KMS-11 (cell line): Measurements from ENCODE around the gene PTPRN2.

Experiments
- H2AFZ ChIP-seq: fragments of 200-600 bp; sonication (generic); 2 replicates; pipeline ENCODE4 v1.6.1; 2016; ENCODE audit warnings: antibody characterized with exemption, mixed run types, low read depth
- H3K27ac ChIP-seq: fragments of 200-600 bp; sonication (generic); 2 replicates; pipeline ENCODE4 v1.6.1; 2016; ENCODE audit warnings: mild to moderate bottlenecking, mixed run types
- H3K27me3 ChIP-seq: fragments of 200-600 bp; sonication (generic); 2 replicates; pipeline ENCODE4 v1.6.1; 2017; ENCODE audit warnings: mild to moderate bottlenecking, low read depth, mixed run types, moderate library complexity; ENCODE audit not compliant: insufficient read depth
- H3K36me3 ChIP-seq: fragments of 200-600 bp; sonication (generic); 2 replicates; pipeline ENCODE4 v1.6.1; 2017; ENCODE audit warnings: mild to moderate bottlenecking, mixed run types; ENCODE audit not compliant: insufficient read depth
- H3K4me1 ChIP-seq: fragments of 200-600 bp; sonication (generic); 2 replicates; pipeline ENCODE4 v1.6.1; 2016; ENCODE audit warnings: mild to moderate bottlenecking, low read depth, mixed run types; ENCODE audit not compliant: poor library complexity, severe bottlenecking
- H3K4me2 ChIP-seq: fragments of 200-600 bp; sonication (generic); 2 replicates; pipeline ENCODE4 v1.7.0; 2016; ENCODE audit warnings: mild to moderate bottlenecking, mixed run types
- H3K4me3 ChIP-seq: fragments of 200-600 bp; sonication (generic); IDR thresholded peaks from 2 replicates; pipeline ENCODE4 v1.6.1; 2017; ENCODE audit warnings: low read depth, low read length, mixed read lengths; ENCODE audit not compliant: insufficient read depth
- H3K79me2 ChIP-seq: fragments of 200-600 bp; sonication (generic); 2 replicates; pipeline ENCODE4 v1.6.1; 2016; ENCODE audit warnings: low read depth, mixed run types; ENCODE audit not compliant: insufficient read depth
- H3K9ac ChIP-seq: fragments of 200-600 bp; sonication (generic); 2 replicates; pipeline ENCODE4 v1.6.1; 2016; ENCODE audit warnings: mild to moderate bottlenecking, mixed run types
- H4K20me1 ChIP-seq: fragments of 200-600 bp; sonication (generic); 2 replicates; pipeline ENCODE4 v1.6.1; 2016; ENCODE audit warnings: mild to moderate bottlenecking, mixed run types; ENCODE audit not compliant: insufficient read depth
- TF ChIP-seq, protein P1 (sequence below): fragments of 200-600 bp; sonication (generic); conservative IDR thresholded peaks from 2 replicates; pipeline ENCODE4 v1.6.1; 2017; ENCODE audit warnings: low read depth, mild to moderate bottlenecking, antibody characterized with exemption, low read length, moderate library complexity, mixed read lengths

PTPRN2 gene

DNA sequence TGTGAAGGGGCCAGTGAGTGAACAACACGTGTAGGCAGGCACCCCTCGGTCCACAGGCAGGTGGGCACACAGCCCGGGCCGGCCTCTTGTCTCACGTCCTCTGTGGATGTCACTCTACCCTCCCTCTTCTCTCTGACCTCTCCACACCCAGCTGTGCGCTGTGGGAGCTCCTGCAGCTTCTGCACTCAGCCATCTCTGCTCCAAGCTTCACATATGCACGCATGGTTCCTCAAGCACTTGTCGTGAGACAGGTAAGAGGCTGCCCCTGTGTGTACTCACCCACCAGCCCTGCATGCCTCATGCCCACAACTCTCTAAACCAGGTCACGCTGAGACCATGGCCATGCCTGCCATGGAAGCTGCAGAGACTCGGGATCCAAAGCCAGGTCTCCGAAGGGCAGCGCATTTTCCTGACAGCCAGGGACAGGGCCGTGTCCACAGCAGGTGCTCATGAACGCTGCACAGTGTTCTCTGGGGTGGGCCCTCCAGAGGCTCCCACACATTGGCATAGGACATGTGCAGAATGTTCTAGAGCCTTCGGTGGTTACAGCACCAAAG, 477.5 kb downstream of the PTPRN2 start:
- H3K4me2 ChIP-seq: no peak overlapping the region
- H3K79me2 ChIP-seq: no peaks in the 10 kb centered on the region
- no peaks in the 10 kb centered on the region for H3K4me1 ChIP-seq
- TF ChIP-seq, protein P1, sequence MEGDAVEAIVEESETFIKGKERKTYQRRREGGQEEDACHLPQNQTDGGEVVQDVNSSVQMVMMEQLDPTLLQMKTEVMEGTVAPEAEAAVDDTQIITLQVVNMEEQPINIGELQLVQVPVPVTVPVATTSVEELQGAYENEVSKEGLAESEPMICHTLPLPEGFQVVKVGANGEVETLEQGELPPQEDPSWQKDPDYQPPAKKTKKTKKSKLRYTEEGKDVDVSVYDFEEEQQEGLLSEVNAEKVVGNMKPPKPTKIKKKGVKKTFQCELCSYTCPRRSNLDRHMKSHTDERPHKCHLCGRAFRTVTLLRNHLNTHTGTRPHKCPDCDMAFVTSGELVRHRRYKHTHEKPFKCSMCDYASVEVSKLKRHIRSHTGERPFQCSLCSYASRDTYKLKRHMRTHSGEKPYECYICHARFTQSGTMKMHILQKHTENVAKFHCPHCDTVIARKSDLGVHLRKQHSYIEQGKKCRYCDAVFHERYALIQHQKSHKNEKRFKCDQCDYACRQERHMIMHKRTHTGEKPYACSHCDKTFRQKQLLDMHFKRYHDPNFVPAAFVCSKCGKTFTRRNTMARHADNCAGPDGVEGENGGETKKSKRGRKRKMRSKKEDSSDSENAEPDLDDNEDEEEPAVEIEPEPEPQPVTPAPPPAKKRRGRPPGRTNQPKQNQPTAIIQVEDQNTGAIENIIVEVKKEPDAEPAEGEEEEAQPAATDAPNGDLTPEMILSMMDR: no peak
- H3K9ac ChIP-seq: no peak overlapping the region
- H4K20me1 ChIP-seq: no peaks in the 10 kb centered on the region
- no peaks in the 10 kb centered on the region for H3K27me3 ChIP-seq
- H3K36me3 ChIP-seq: no peaks in the 10 kb centered on the region
- H2AFZ ChIP-seq: no peak overlapping the region
- H3K4me3 ChIP-seq: no peak overlapping the region
- H3K27ac ChIP-seq: no peak overlapping the region

DNA sequence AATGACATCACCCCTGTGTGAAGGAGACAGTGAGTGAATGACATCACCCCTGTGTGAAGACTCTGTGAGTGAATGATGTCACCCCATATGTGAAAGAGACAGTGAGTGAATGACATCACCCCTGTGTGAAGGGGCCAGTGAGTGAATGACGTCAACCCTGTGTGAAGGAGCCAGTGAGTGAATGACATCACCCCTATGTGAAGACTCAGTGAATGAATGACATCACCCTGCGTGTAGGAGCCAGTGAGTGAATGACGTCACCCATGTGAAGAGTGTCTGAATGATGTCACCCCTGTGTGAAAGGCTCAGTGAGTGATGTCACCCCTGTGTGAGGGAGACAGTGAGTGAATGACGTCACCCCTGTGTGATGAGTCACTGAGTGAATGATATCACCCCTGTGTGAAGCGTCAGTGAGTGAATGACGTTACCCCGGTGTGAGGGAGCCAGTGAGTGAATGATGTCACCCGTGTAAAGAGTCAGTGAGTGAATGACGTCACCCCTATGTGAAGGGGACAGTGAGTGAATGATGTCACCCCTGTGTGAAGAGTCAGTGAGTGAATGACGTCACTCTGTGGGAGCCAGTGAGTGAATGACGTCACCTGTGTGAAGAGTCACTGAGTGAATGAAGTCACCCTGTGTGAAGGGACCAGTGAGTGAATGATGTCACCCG, 478.1 kb downstream of the PTPRN2 start:
- TF ChIP-seq, protein P1: no peak
- Histone ChIP-seq H4K20me1 (no peaks in the 10 kb centered on the region), H3K79me2 (no peaks in the 10 kb centered on the region), H3K9ac (no peak overlapping the region), H2AFZ (no peak overlapping the region), H3K36me3 (no peaks in the 10 kb centered on the region), H3K4me1 (no peaks in the 10 kb centered on the region), H3K4me3 (no peak overlapping the region), H3K27me3 (no peaks in the 10 kb centered on the region), H3K4me2 (no peak overlapping the region), H3K27ac (no peak overlapping the region)

DNA sequence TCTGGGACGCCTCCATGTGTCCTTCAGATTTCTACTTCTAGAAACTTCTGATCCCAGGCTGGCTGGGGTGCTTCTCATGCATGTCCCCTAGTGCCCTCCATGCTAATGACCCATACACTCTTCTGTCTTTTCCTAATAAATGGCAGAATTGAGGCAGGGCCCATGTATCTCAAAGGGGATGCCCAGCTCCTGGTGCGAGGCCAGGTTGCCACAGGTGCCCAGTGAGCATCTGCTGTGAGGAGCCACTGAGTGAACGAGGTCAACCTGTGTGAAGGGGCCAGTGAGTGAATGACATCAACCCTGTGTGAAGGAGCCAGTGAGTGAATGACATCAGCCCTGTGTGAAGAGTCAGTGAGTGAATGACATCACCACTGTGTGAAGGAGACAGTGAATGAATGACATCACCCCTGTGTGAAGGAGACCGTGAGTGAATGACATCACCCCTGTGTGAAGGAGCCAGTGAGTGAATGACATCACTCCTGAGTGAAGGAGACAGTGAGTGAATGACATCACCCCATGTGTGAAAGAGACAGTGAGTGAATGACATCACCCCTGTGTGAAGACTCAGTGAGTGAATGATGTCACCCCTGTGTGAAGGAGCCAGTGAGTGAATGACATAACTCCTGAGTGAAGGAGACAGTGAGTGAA, 478.9 kb downstream of the PTPRN2 start:
- TF ChIP-seq, protein P1: no peak
- H3K79me2 ChIP-seq: no peaks in the 10 kb centered on the region
- H3K4me1 ChIP-seq: no peaks in the 10 kb centered on the region
- H4K20me1 ChIP-seq: no peaks in the 10 kb centered on the region
- H3K27ac ChIP-seq: no peak overlapping the region
- no peak overlapping the region for H2AFZ ChIP-seq
- no peaks in the 10 kb centered on the region for H3K27me3 ChIP-seq
- H3K36me3 ChIP-seq: no peaks in the 10 kb centered on the region
- no peak overlapping the region for H3K4me3 ChIP-seq
- no peak overlapping the region for H3K4me2 ChIP-seq
- no peak overlapping the region for H3K9ac ChIP-seq

DNA sequence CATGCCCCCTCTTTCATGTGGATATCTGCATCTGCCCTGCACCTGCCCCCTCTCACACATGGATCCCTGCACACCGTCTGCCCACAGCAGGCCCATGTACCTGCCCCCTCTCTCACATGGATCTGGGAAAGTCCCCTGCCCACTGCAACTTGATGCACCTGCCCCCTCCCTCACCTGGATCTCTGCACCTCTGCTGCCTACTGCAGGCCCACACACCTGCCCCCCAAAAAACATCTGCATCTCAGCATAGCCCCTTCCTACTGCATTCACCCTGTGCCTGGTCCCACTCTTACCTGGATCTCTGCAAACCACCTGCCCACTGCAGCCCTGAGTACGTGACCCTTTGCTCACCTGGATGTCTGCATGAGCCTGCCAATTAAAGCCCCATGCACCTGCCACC, 479.8 kb downstream of the PTPRN2 start:
- Histone ChIP-seq H3K27ac (no peak overlapping the region), H2AFZ (no peak overlapping the region), H3K27me3 (no peaks in the 10 kb centered on the region), H3K4me3 (no peak overlapping the region), H3K9ac (no peak overlapping the region), H3K4me2 (no peak overlapping the region), H3K79me2 (no peaks in the 10 kb centered on the region), H3K4me1 (no peaks in the 10 kb centered on the region), H3K36me3 (no peaks in the 10 kb centered on the region), H4K20me1 (no peaks in the 10 kb centered on the region)
- TF ChIP-seq, protein P1: no peak
